ENCODE measurements around the gene KRT75.

KRT75 gene

GRCh38 chr12:52441320-52441911, 7.2 kb upstream of the KRT75 start:
- no peaks in the 10 kb centered on the region for H3K9me3 ChIP-seq (ENCODE audit: severe bottlenecking)
- peak; percentile 78 for DNase-seq (ENCODE audit: low spot score)
- no peaks in the 10 kb centered on the region for H3K27me3 ChIP-seq (ENCODE audit: insufficient read depth, poor library complexity, severe bottlenecking)
- no peaks in the 10 kb centered on the region for H3K36me3 ChIP-seq (ENCODE audit: low read depth)
- peak overlapping the region; percentile 99 for H3K27ac ChIP-seq (ENCODE audit: poor library complexity, severe bottlenecking)
- no peak overlapping the region for H3K4me3 ChIP-seq (ENCODE audit: severe bottlenecking)
- TF ChIP-seq CTCF (IDR thresholded peaks at IDR 0.05; ENCODE audit: poor library complexity, severe bottlenecking) = no peak
- peaks cover 58% of the 10 kb centered on the region for H3K4me1 ChIP-seq (ENCODE audit: insufficient read depth, poor library complexity, severe bottlenecking)
- peak; percentile 41 for ATAC-seq (ENCODE audit: low read depth)

- Histone ChIP-seq H3K27me3 (ENCODE audit: insufficient read depth, poor library complexity, severe bottlenecking) (no peaks in the 10 kb centered on the region), H3K36me3 (ENCODE audit: low read depth) (no peaks in the 10 kb centered on the region), H3K4me3 (ENCODE audit: severe bottlenecking) (no peak overlapping the region), H3K4me1 (ENCODE audit: insufficient read depth, poor library complexity, severe bottlenecking) (peaks cover 63% of the 10 kb centered on the region), H3K27ac (ENCODE audit: poor library complexity, severe bottlenecking) (peak overlapping the region; percentile 99), H3K9me3 (ENCODE audit: severe bottlenecking) (no peaks in the 10 kb centered on the region)
- ATAC-seq (ENCODE audit: low read depth) = peak; percentile 14
- no peak for TF ChIP-seq CTCF (IDR thresholded peaks at IDR 0.05; ENCODE audit: poor library complexity, severe bottlenecking)
- no peak for DNase-seq (ENCODE audit: low spot score)
Observed at GRCh38 chr12:52440821-52441319, 6.7 kb upstream of the KRT75 start.

- H3K4me3 ChIP-seq (ENCODE audit: severe bottlenecking) = no peak overlapping the region
- H3K4me1 ChIP-seq (ENCODE audit: insufficient read depth, poor library complexity, severe bottlenecking) = peaks cover 74% of the 10 kb centered on the region
- ATAC-seq (ENCODE audit: low read depth) (no peak), DNase-seq (ENCODE audit: low spot score) (no peak)
- no peaks in the 10 kb centered on the region for H3K36me3 ChIP-seq (ENCODE audit: low read depth)
- TF ChIP-seq CTCF (IDR thresholded peaks at IDR 0.05; ENCODE audit: poor library complexity, severe bottlenecking) = no peak
- peak overlapping the region; percentile 99 for H3K27ac ChIP-seq (ENCODE audit: poor library complexity, severe bottlenecking)
- H3K27me3 ChIP-seq (ENCODE audit: insufficient read depth, poor library complexity, severe bottlenecking) = no peaks in the 10 kb centered on the region
- H3K9me3 ChIP-seq (ENCODE audit: severe bottlenecking) = no peaks in the 10 kb centered on the region
Observed at GRCh38 chr12:52439845-52440244, 5.7 kb upstream of the KRT75 start.

GRCh38 chr12:52439420-52439819, 5.2 kb upstream of the KRT75 start:
- no peaks in the 10 kb centered on the region for H3K27me3 ChIP-seq (ENCODE audit: insufficient read depth, poor library complexity, severe bottlenecking)
- peaks cover 78% of the 10 kb centered on the region for H3K4me1 ChIP-seq (ENCODE audit: insufficient read depth, poor library complexity, severe bottlenecking)
- H3K36me3 ChIP-seq (ENCODE audit: low read depth) = no peaks in the 10 kb centered on the region
- H3K9me3 ChIP-seq (ENCODE audit: severe bottlenecking) = no peaks in the 10 kb centered on the region
- DNase-seq (ENCODE audit: low spot score) (no peak), ATAC-seq (ENCODE audit: low read depth) (no peak)
- peak overlapping the region; percentile 99 for H3K27ac ChIP-seq (ENCODE audit: poor library complexity, severe bottlenecking)
- TF ChIP-seq CTCF (IDR thresholded peaks at IDR 0.05; ENCODE audit: poor library complexity, severe bottlenecking) = no peak
- H3K4me3 ChIP-seq (ENCODE audit: severe bottlenecking) = no peak overlapping the region
